Neural crest cell (in vitro differentiated cells): ENCODE data around the gene CFAP97. TPM values are rescaled to one million over a fixed set of nuclear protein-coding genes. Genes with fewer than 3 reads are reported as not detected.
A peak's percentile ranks its signal among the peaks of the same experiment; 100 is the strongest.
"Not testable (repeated sequence)": the region's sequence is repeated elsewhere in the genome, so short reads cannot be mapped to it uniquely, and the experiment has no call there.

Experiments used
- DNase-seq: peaks from one replicate; pipeline ENCODE4 v3.0.0; 2021; ENCODE audit warnings: low read depth, mixed read lengths, low spot score
- H3K27ac Mint-ChIP-seq: one replicate; pipeline ENCODE4 v1.8.0; 2021; ENCODE audit warnings: mild to moderate bottlenecking, mixed read lengths; ENCODE audit not compliant: unreplicated experiment
- H3K27me3 Mint-ChIP-seq: 2 replicates; pipeline ENCODE4 v1.8.0; 2021; ENCODE audit warnings: low read depth, mild to moderate bottlenecking, mixed read lengths
- H3K36me3 Mint-ChIP-seq: 2 replicates; pipeline ENCODE4 v1.8.0; 2021; ENCODE audit warnings: low read depth, mild to moderate bottlenecking, mixed read lengths
- H3K4me1 Mint-ChIP-seq: 2 replicates; pipeline ENCODE4 v1.8.0; 2021; ENCODE audit warnings: mixed read lengths
- H3K4me3 Mint-ChIP-seq: one replicate; pipeline ENCODE4 v1.8.0; 2021; ENCODE audit warnings: mild to moderate bottlenecking, mixed read lengths
- H3K9me3 Mint-ChIP-seq: 2 replicates; pipeline ENCODE4 v1.8.0; 2021; ENCODE audit warnings: mixed read lengths
- total RNA-seq: library from RNA; stranded (reverse); gene quantifications from 2 replicates; pipeline ENCODE4 v1.2.1, GENCODE V29; 2021
- TF ChIP-seq, protein P1 (sequence below): fragments of 200-600 bp; sonication (generic); conservative IDR thresholded peaks from 2 replicates; pipeline ENCODE4 v1.5.0; 2021; ENCODE audit warnings: antibody characterized with exemption, mild to moderate bottlenecking

Gene CFAP97
- total RNA-seq, 1 donor from 2014 or later = 34.6 TPM

DNA sequence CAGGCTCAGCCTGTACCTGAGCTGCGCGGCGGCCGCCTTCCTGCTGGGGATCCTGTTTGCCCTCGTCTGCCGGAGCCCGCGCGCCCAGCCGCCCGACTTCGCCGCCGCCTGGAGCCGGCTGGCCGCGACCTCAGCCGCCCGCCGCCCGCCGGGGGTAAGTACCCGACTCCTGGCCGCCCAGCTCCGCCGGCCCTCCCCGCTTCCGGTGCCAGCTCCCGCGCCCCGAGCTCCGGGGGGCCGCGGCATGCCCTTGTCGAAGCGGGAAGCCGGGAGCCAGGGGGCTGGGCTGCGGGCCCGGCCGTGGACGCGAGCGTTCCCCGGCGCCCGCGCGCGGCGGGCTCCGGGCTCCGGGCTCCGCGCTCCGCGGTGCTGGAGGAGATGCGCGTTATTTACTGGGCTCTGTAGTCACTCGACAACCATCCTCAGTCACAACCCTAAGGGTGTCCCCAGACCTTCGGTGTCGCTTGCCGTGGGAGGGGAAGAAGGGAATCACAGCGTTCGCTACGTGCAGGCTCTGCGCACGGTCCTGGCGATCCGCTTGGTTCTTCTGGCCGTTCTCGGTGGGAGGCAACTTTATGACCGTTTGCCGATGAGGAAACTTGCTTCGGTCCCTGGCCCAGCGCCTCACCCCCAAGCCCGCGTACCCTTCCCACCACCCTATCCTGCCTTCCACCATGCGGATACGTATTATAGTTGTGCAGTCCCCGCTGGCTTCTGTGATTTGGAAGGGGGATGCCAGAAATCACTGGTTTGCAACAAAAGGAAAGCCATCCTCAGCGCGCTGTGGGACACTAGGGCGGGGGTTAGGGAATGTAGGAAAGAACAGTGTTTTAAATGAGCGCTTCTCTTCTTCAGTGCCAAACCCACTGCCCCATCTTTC lies 6.5 kb upstream of the CFAP97 start:
- Mint-ChIP-seq H3K4me3 (peak overlapping the region; percentile 93), H3K9me3 (no peaks in the 10 kb centered on the region), H3K27ac (peak overlapping the region; percentile 96), H3K27me3 (peaks cover 15% of the 10 kb centered on the region), H3K4me1 (peaks cover 22% of the 10 kb centered on the region), H3K36me3 (no peaks in the 10 kb centered on the region)
- TF ChIP-seq, protein P1, sequence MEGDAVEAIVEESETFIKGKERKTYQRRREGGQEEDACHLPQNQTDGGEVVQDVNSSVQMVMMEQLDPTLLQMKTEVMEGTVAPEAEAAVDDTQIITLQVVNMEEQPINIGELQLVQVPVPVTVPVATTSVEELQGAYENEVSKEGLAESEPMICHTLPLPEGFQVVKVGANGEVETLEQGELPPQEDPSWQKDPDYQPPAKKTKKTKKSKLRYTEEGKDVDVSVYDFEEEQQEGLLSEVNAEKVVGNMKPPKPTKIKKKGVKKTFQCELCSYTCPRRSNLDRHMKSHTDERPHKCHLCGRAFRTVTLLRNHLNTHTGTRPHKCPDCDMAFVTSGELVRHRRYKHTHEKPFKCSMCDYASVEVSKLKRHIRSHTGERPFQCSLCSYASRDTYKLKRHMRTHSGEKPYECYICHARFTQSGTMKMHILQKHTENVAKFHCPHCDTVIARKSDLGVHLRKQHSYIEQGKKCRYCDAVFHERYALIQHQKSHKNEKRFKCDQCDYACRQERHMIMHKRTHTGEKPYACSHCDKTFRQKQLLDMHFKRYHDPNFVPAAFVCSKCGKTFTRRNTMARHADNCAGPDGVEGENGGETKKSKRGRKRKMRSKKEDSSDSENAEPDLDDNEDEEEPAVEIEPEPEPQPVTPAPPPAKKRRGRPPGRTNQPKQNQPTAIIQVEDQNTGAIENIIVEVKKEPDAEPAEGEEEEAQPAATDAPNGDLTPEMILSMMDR = no peak
- DNase-seq = peak; percentile 36

DNA sequence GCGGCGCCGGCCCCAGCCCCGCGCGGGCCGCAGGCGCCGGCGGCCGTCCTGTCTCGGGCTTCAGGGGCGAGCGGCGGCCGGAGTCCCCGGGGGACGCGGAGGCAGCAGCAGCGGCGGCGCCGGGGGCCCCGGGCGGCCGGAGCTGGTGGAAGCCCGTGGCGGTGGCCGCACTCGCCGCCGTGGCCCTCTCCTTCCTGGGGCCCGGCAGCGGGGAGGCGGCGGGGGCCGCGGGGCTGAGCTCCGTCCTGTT lies 6.0 kb upstream of the CFAP97 start:
- not testable (repeated sequence) for H3K9me3 Mint-ChIP-seq, DNase-seq, H3K4me3 Mint-ChIP-seq, H3K27ac Mint-ChIP-seq, H3K36me3 Mint-ChIP-seq
- peaks cover 23% of the 10 kb centered on the region for H3K4me1 Mint-ChIP-seq
- H3K27me3 Mint-ChIP-seq = peaks cover 15% of the 10 kb centered on the region

DNA sequence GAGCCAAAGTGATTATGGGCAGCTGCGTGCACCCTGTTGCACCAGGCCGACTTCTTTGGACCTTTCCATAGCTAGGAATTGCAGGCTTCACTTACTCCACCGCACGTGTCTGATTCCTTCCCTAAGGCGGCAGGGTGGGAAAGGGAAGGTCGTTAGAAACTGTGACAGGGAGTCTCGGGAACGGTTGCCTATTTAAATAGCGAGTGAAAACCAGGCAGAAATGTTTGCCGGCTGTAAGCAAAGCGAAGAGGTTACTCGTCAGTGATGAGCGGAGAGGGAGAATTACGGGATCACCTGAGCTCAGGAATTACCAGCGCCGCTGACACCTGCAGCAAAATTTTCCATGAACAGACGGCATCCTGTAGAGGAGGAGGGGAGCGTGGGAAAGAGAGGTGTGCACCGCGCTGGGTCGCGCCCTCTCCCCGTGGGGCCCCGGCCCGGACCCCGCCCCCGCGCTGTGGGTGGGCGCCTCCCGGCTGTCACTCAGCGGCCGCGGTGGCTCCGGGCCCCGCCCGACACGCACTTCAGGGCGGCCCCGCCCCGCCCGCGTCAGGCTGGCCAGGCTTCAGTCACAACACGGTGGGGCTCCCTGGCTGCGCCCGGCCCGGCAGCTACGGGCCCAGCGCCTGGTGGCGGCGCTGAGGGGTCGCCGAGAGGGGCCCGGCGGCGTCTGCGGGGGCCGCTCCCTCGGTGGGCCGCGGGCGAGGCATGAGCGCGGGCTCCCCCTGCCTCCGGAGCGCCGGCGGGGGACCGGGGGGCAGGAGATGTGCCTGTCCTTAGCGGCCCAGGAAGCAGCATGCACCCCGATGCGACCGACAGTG lies 5.4 kb upstream of the CFAP97 start, which contains the start of gene SNX25:
SNX25 (plus strand) TSS at position 568 of the 821 bp plus-strand sequence; CDS start at position 797, 229 bp downstream.
- Mint-ChIP-seq H3K4me1 (peaks cover 29% of the 10 kb centered on the region), H3K4me3 (peak within 1 kb of the TSS; percentile 94), H3K27ac (peak within 1 kb of the TSS; percentile 96), H3K9me3 (no peaks in the 10 kb centered on the region), H3K27me3 (peaks cover 15% of the 10 kb centered on the region), H3K36me3 (no peaks in the 10 kb centered on the region)
- TF ChIP-seq, protein P1 = peak; percentile 16
- DNase-seq = peak; percentile 69

DNA sequence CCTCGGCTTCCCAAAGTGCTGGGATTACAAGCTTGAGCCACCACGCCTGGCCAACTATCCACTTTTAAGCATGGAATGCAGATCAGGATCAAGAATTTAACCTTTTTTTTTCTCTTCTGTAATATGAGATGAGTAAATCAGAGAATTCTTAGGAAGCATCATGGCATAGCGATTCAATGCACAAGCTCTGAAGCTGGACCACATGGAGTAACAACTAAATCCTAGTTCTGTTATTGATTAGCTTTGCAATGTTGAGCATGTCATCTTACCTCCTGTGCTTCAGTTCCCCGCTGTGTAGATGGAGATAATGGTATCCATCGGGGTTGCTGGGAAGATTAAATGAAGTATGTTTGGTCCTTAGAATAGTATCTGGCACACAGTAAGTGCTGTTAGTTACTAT lies 3.7 kb upstream of the CFAP97 start:
- Mint-ChIP-seq H3K9me3 (no peaks in the 10 kb centered on the region), H3K27me3 (peaks cover 15% of the 10 kb centered on the region), H3K4me1 (peaks cover 41% of the 10 kb centered on the region), H3K36me3 (no peaks in the 10 kb centered on the region), H3K27ac (no peak overlapping the region), H3K4me3 (peak overlapping the region; percentile 41)
- no peak for DNase-seq
- TF ChIP-seq, protein P1 = no peak

DNA sequence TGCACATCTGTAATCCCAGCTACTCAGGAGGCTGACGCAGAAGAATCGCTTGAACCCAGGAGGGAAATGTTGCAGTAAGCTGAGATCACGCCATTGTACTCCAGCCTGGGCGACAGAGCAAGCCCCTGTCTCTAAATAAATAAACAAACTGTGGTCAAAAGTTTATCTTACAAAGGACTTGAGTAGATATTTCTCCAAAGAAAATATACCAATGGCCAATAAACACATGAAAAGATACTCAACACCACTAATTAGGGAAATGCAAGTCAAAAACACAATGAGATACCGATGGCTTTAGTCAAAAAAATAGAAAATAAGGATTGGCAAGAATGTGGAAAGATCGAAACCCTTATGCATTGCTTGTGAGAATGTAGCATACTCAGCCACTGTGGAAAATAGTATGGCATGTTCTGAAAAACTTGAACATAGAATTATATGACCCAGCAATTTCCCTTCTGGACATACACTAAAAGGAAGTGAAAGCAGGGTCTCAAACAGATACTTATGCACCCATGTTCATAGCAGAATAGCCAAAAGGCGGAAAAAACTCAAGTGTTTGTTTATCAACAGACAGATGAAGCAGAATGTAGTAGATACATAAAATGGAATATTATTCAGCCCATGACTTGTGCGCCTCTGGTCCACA lies 2.0 kb upstream of the CFAP97 start:
- H3K27me3 Mint-ChIP-seq = peaks cover 6% of the 10 kb centered on the region
- no peak overlapping the region for H3K27ac Mint-ChIP-seq
- DNase-seq = no peak
- peak overlapping the region; percentile 33 for H3K4me3 Mint-ChIP-seq
- TF ChIP-seq, protein P1 = no peak
- peaks cover 43% of the 10 kb centered on the region for H3K4me1 Mint-ChIP-seq
- H3K36me3 Mint-ChIP-seq = no peaks in the 10 kb centered on the region
- no peaks in the 10 kb centered on the region for H3K9me3 Mint-ChIP-seq

DNA sequence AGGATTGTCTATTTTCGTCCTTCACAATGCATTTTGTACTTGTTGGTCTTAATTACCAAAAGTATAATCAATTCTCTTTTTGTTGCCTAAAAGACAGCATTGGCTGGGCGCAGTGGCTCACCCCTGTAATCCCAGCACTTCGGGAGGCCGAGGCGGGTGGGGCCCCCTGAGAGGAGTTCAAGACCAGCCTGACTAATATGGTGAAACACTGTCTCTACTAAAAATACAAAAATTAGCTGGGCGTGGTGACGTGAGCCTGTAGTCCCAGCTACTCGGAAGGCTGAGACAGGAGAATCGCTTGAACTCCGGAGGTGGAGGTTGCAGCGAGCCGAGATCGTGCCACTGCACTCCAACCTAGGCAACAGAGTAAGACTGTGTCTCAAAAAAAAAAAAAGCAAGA lies 1.3 kb upstream of the CFAP97 start:
- not testable (repeated sequence) for DNase-seq, H3K27me3 Mint-ChIP-seq, H3K9me3 Mint-ChIP-seq, H3K36me3 Mint-ChIP-seq, H3K27ac Mint-ChIP-seq
- Mint-ChIP-seq H3K4me3 (peak overlapping the region; percentile 84), H3K4me1 (peaks cover 38% of the 10 kb centered on the region)
